AG04450 (cell line): ENCODE data around the gene UCK1. TPM values are rescaled to one million over a fixed set of nuclear protein-coding genes. Genes with fewer than 3 reads are reported as not detected.
"Not testable (repeated sequence)": the region's sequence is repeated elsewhere in the genome, so short reads cannot be mapped to it uniquely, and the experiment has no call there.

ENCODE experiments used
- CTCF ChIA-PET: fragments of 300-600, 350-600 bp; formaldehyde crosslinking; extraction: SDS; loops from one replicate; lab custom pipeline; 2022; ENCODE audit warnings: antibody characterized with exemption, inconsistent platforms; lab: Charles Lee
- POLR2A ChIA-PET: fragments of 350-600 bp; formaldehyde crosslinking; extraction: SDS; loops from one replicate; lab custom pipeline; 2021; ENCODE audit warnings: antibody characterized with exemption, inconsistent platforms; lab: Yijun Ruan, JAX
- DNase-seq: peaks from one replicate; pipeline ENCODE4 v3.0.0-alpha.2; 2011; ENCODE audit warnings: low read depth, low spot score
- H3K27ac ChIP-seq: one replicate; pipeline ENCODE4 v1.5.1; 2012; ENCODE audit warnings: low read depth, low read length, control low read depth
- H3K27me3 ChIP-seq: one replicate; pipeline ENCODE4 v1.6.0; 2012; ENCODE audit warnings: low read length; ENCODE audit not compliant: control insufficient read depth, insufficient read depth
- H3K4me3 ChIP-seq: 2 replicates; pipeline ENCODE4 v1.5.1; 2011; ENCODE audit warnings: mild to moderate bottlenecking, low read depth, low read length, control low read depth
- H3K9me3 ChIP-seq: 2 replicates; pipeline ENCODE4 v1.5.1; 2012; ENCODE audit warnings: low read length; ENCODE audit not compliant: control insufficient read depth, insufficient read depth
- polyA plus RNA-seq: library from polyadenylated mRNA; depleted of rRNA; stranded (reverse); fragments of >200 nt; gene quantifications from 2 replicates; pipeline ENCODE4 v1.2.3, GENCODE V29; 2011
- TF ChIP-seq, protein P1 (sequence below): IDR thresholded peaks from 2 replicates; pipeline ENCODE4 v1.5.1; 2011; ENCODE audit warnings: low read depth, low read length, control low read depth, inconsistent platforms

The UCK1 gene
- polyA plus RNA-seq, 1 experiment, result 19.1 TPM

DNA sequence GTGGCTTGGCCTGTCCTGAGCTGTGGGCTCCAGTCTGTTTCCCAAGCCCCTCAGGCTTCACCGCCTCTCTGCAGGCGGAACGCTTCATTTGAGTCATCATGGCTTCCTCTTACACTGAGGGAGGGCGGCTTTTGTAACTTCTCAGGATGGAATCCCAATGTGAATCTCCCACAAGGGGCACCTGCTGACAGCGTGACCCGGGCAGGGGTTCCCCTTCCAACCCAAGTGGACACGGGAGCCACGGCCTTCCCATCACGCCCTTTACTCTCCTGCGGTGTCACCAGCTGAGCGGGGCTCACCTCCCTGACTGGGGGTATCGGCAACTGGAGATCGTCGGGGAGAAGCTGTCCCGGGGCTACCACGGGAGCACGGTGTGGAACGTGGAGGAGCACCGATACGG is 12.5 kb downstream of the UCK1 start:
- ChIA-PET POLR2A (no interaction called here), CTCF (interaction anchor here (1.4 kb wide), 1 partner anchor 222 kb away, joined by 6 read pairs; the partner anchor contains the start of gene RAPGEF1)
- Histone ChIP-seq H3K27me3 (no peaks in the 10 kb centered on the region), H3K9me3 (peaks cover 3% of the 10 kb centered on the region), H3K27ac (no peak overlapping the region), H3K4me3 (no peak overlapping the region)
- TF ChIP-seq, protein P1, sequence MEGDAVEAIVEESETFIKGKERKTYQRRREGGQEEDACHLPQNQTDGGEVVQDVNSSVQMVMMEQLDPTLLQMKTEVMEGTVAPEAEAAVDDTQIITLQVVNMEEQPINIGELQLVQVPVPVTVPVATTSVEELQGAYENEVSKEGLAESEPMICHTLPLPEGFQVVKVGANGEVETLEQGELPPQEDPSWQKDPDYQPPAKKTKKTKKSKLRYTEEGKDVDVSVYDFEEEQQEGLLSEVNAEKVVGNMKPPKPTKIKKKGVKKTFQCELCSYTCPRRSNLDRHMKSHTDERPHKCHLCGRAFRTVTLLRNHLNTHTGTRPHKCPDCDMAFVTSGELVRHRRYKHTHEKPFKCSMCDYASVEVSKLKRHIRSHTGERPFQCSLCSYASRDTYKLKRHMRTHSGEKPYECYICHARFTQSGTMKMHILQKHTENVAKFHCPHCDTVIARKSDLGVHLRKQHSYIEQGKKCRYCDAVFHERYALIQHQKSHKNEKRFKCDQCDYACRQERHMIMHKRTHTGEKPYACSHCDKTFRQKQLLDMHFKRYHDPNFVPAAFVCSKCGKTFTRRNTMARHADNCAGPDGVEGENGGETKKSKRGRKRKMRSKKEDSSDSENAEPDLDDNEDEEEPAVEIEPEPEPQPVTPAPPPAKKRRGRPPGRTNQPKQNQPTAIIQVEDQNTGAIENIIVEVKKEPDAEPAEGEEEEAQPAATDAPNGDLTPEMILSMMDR, result no peak
- DNase-seq, result no peak

DNA sequence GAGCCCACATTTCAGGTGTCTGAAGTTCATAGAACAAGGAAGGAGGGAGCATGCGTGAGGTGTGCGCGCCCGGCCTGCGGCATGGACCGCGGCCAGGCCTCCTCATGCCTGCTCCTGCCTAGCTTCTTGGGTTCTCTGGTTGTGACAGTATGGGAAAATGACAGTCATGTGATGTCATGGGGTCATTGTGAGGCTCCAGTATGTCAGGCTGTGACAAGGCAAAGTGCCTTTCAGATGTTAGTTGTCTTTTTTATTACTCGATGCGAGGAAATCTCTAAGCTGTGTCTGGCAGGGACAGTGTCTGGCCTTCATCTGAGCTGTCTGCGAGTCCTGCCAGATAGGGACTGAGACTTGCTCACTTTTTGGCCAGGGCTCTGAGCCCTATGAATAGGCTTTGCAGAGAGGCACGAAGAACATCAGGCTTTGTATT is 13.3 kb downstream of the UCK1 start:
- TF ChIP-seq, protein P1, result no peak
- H3K9me3 ChIP-seq, result peaks cover 3% of the 10 kb centered on the region
- no peak overlapping the region for H3K27ac ChIP-seq
- H3K27me3 ChIP-seq, result no peaks in the 10 kb centered on the region
- DNase-seq, result no peak
- ChIA-PET POLR2A (no interaction called here), CTCF (no interaction called here)
- H3K4me3 ChIP-seq, result no peak overlapping the region

DNA sequence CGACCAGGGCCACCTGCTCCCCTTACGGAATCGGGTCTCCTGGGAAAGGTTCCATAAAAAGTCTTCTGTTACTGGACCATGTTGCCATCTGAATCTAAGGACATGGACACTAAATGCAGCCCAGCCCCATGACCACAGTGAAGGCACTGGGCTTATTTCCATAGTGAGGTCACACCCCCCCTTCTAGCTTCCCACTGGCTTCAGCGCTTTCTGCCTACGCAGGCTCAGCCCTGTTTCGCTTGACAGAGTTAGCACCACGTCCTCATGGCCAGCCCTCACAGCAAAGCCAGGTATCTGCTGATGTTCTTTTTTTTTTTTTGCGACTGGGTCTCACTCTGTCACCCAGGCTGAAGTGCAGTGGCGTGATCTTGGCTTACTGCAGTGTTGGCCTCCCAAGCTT is 14.1 kb downstream of the UCK1 start:
- TF ChIP-seq, protein P1, result no peak
- Histone ChIP-seq H3K27ac (no peak overlapping the region), H3K9me3 (peaks cover 3% of the 10 kb centered on the region), H3K27me3 (no peaks in the 10 kb centered on the region), H3K4me3 (no peak overlapping the region)
- CTCF ChIA-PET, result no interaction called here
- no peak for DNase-seq
- POLR2A ChIA-PET, result no interaction called here

DNA sequence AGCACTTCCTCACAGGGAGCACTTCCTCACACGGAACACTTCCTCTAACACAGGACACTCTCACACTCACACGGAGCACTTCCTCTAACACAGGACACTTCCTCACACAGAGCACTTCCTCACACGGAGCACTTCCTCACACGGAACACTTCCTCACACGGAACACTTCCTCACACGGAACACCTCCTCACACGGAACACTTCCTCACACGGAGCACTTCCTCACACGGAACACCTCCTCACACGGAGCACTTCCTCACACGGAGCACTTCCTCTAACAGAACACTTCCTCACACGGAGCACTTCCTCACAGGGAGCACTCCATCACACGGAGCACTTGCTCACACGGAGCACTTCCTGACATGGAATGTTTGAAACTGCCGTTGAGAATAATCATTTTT is 15.0 kb downstream of the UCK1 start:
- no peak for DNase-seq
- Histone ChIP-seq H3K27ac (no peak overlapping the region), H3K4me3 (no peak overlapping the region), H3K27me3 (no peaks in the 10 kb centered on the region), H3K9me3 (peaks cover 3% of the 10 kb centered on the region)
- POLR2A ChIA-PET, result no interaction called here
- TF ChIP-seq, protein P1, result no peak
- CTCF ChIA-PET, result no interaction called here

DNA sequence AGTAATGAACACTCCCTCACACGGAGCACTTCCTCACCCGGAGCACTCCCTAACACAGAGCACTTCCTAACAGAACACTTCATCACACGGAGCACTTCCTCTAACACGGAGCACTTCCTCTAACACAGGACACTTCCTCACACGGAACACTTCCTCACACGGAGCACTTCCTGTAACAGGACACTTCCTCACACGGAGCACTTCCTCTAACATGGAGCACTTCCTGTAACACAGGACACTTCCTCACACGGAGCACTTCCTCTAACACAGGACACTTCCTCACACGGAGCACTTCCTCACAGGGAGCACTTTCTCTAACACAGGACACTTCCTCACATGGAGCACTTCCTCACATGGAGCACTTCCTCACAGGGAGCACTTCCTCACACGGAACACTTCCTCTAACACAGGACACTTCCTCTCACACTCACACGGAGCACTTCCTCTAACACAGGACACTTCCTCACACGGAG is 15.5 kb downstream of the UCK1 start:
- H3K27ac ChIP-seq, POLR2A ChIA-PET, CTCF ChIA-PET, DNase-seq, H3K9me3 ChIP-seq, H3K27me3 ChIP-seq, H3K4me3 ChIP-seq: not testable (repeated sequence)
